Nephron progenitor cell (in vitro differentiated cells): ENCODE data around the gene NLRC5.

Source experiments
- DNase-seq: peaks from one replicate; pipeline ENCODE4 v3.0.0; 2021
- H3K27ac Mint-ChIP-seq: 2 replicates; pipeline ENCODE4 v1.8.0; 2021; ENCODE audit warnings: mild to moderate bottlenecking, moderate library complexity, mixed read lengths
- H3K27me3 Mint-ChIP-seq: 2 replicates; pipeline ENCODE4 v1.8.0; 2021; ENCODE audit warnings: mild to moderate bottlenecking, low read depth, mixed read lengths; ENCODE audit not compliant: poor library complexity
- H3K36me3 Mint-ChIP-seq: 2 replicates; pipeline ENCODE4 v1.8.0; 2021; ENCODE audit warnings: low read depth, mixed read lengths
- H3K4me1 Mint-ChIP-seq: 2 replicates; pipeline ENCODE4 v1.8.0; 2021; ENCODE audit warnings: mixed read lengths
- H3K4me3 Mint-ChIP-seq: 2 replicates; pipeline ENCODE4 v1.8.0; 2021; ENCODE audit warnings: mild to moderate bottlenecking, moderate library complexity, mixed read lengths
- H3K9me3 Mint-ChIP-seq: 2 replicates; pipeline ENCODE4 v1.8.0; 2021; ENCODE audit warnings: mild to moderate bottlenecking, moderate library complexity, mixed read lengths
- CTCF ChIP-seq: fragments of 200-600 bp; sonication (generic); IDR thresholded peaks from 2 replicates; pipeline ENCODE4 v1.5.0; 2021; ENCODE audit warnings: antibody characterized with exemption

The NLRC5 gene

GRCh38 chr16:57102888-57103851, 113.8 kb downstream of the NLRC5 start:
- Mint-ChIP-seq H3K4me1 (peaks cover 37% of the 10 kb centered on the region), H3K9me3 (no peaks in the 10 kb centered on the region), H3K4me3 (no peak overlapping the region), H3K27me3 (peaks cover 5% of the 10 kb centered on the region), H3K27ac (no peak overlapping the region), H3K36me3 (no peaks in the 10 kb centered on the region)
- no peak for TF ChIP-seq CTCF
- no peak for DNase-seq

GRCh38 chr16:57104706-57105105, 115.3 kb downstream of the NLRC5 start:
- no peak overlapping the region for H3K27ac Mint-ChIP-seq
- DNase-seq: no peak
- no peak overlapping the region for H3K4me3 Mint-ChIP-seq
- H3K4me1 Mint-ChIP-seq: peaks cover 35% of the 10 kb centered on the region
- no peaks in the 10 kb centered on the region for H3K36me3 Mint-ChIP-seq
- H3K27me3 Mint-ChIP-seq: peaks cover 5% of the 10 kb centered on the region
- no peaks in the 10 kb centered on the region for H3K9me3 Mint-ChIP-seq
- no peak for TF ChIP-seq CTCF

DNA sequence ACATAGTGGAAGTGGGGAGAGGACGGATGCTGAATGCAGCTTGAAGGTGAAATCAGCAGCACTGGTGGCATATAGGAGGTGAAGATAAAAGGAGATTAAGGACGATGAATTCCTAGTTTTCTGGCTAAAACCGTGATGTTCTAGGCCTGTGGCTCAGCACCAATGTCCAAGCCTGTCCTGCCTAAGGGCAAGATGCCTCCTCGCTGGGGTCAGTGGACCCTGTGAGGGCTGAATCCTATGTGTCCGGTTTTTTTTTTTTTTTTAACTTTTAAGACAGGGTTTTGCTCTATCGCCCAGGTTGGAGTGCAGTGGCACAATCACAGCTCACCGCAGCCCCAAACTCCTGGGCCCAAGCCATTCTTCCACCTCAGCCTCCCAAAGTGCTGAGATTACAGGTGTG, 115.8 kb downstream of the NLRC5 start:
- Mint-ChIP-seq H3K4me1 (peaks cover 35% of the 10 kb centered on the region), H3K36me3 (no peaks in the 10 kb centered on the region), H3K4me3 (no peak overlapping the region), H3K27me3 (peaks cover 5% of the 10 kb centered on the region), H3K27ac (no peak overlapping the region), H3K9me3 (no peaks in the 10 kb centered on the region)
- no peak for TF ChIP-seq CTCF
- DNase-seq: no peak

- H3K27me3 Mint-ChIP-seq: no peaks in the 10 kb centered on the region
Observed at GRCh38 chr16:57106767-57107166, 117.4 kb downstream of the NLRC5 start.

GRCh38 chr16:57107321-57107922, 118.1 kb downstream of the NLRC5 start:
- TF ChIP-seq CTCF: no peak
- H3K9me3 Mint-ChIP-seq: no peaks in the 10 kb centered on the region
- no peak for DNase-seq
- no peaks in the 10 kb centered on the region for H3K27me3 Mint-ChIP-seq
- H3K36me3 Mint-ChIP-seq: no peaks in the 10 kb centered on the region
- H3K27ac Mint-ChIP-seq: no peak overlapping the region
- peaks cover 45% of the 10 kb centered on the region for H3K4me1 Mint-ChIP-seq
- H3K4me3 Mint-ChIP-seq: no peak overlapping the region

More at GRCh38 chr16:57106767-57107166, 117.4 kb downstream of the NLRC5 start:
- no peak for TF ChIP-seq CTCF
- Mint-ChIP-seq H3K4me1 (peaks cover 38% of the 10 kb centered on the region), H3K36me3 (no peaks in the 10 kb centered on the region), H3K9me3 (no peaks in the 10 kb centered on the region), H3K27ac (no peak overlapping the region), H3K4me3 (no peak overlapping the region)
- DNase-seq: no peak
